Hematopoietic multipotent progenitor cell treated with erythropoietin and hydrocortisone succinate and interleukin-3 and kit ligand, for 15 days (in vitro differentiated cells): Measurements from ENCODE around the gene STX11.
A peak's percentile ranks its signal among the peaks of the same experiment; 100 is the strongest.

Source experiments
- DNase-seq: peaks from one replicate; pipeline ENCODE4 v3.0.0-alpha.2; 2015; ENCODE audit warnings: low spot score

STX11 gene

GRCh38 chr6:144143106-144143505, 7.2 kb upstream of the STX11 start:
- no peak for DNase-seq

GRCh38 chr6:144143878-144144277, 6.4 kb upstream of the STX11 start:
- no peak for DNase-seq

GRCh38 chr6:144144996-144145395, 5.3 kb upstream of the STX11 start:
- no peak for DNase-seq

GRCh38 chr6:144145541-144145940, 4.8 kb upstream of the STX11 start:
- no peak for DNase-seq

GRCh38 chr6:144148886-144149285, 1.4 kb upstream of the STX11 start:
- no peak for DNase-seq

- no peak for DNase-seq
Observed at GRCh38 chr6:144149558-144149893, 791 bp upstream of the STX11 start.

GRCh38 chr6:144150710-144151657, 667 bp downstream of the STX11 start:
- DNase-seq = peak; percentile 24

- DNase-seq = no peak
Observed at GRCh38 chr6:144152334-144152900, 2.1 kb downstream of the STX11 start.

- DNase-seq = no peak
Observed at GRCh38 chr6:144153260-144153659, 2.9 kb downstream of the STX11 start.

GRCh38 chr6:144153971-144154370, 3.7 kb downstream of the STX11 start:
- no peak for DNase-seq

- no peak for DNase-seq
Observed at GRCh38 chr6:144155529-144155928, 5.2 kb downstream of the STX11 start.

- no peak for DNase-seq
Observed at GRCh38 chr6:144156338-144156737, 6.0 kb downstream of the STX11 start.

GRCh38 chr6:144156991-144157390, 6.7 kb downstream of the STX11 start:
- no peak for DNase-seq

- no peak for DNase-seq
Observed at GRCh38 chr6:144158133-144158532, 7.8 kb downstream of the STX11 start.

GRCh38 chr6:144159223-144159622, 8.9 kb downstream of the STX11 start:
- DNase-seq = no peak

GRCh38 chr6:144159742-144160141, 9.4 kb downstream of the STX11 start:
- no peak for DNase-seq

GRCh38 chr6:144160431-144161005, 10.2 kb downstream of the STX11 start:
- DNase-seq = no peak

GRCh38 chr6:144161975-144162374, 11.7 kb downstream of the STX11 start:
- DNase-seq = no peak

- no peak for DNase-seq
Observed at GRCh38 chr6:144162977-144163376, 12.7 kb downstream of the STX11 start.

GRCh38 chr6:144165784-144166183, 15.5 kb downstream of the STX11 start:
- DNase-seq = no peak

GRCh38 chr6:144170044-144170443, 19.7 kb downstream of the STX11 start:
- no peak for DNase-seq

- peak; percentile 14 for DNase-seq
Observed at GRCh38 chr6:144171406-144171805, 21.1 kb downstream of the STX11 start.

- DNase-seq = no peak
Observed at GRCh38 chr6:144174006-144174405, 23.7 kb downstream of the STX11 start.
